Fibroblast of upper back skin (primary cell): ENCODE results near the gene WNK1.
"Not testable (repeated sequence)": the region's sequence is repeated elsewhere in the genome, so short reads cannot be mapped to it uniquely, and the experiment has no call there.

Source experiments
- DNase-seq: peaks from one replicate; pipeline ENCODE4 v3.0.0-alpha.2; 2013

WNK1 gene

GRCh38 chr12:916240-916639, 163.9 kb downstream of the WNK1 start:
- no peak for DNase-seq

GRCh38 chr12:916712-917445, 164.5 kb downstream of the WNK1 start:
- no peak for DNase-seq

GRCh38 chr12:920676-921075, 168.3 kb downstream of the WNK1 start:
- no peak for DNase-seq

- DNase-seq, result no peak
Observed at GRCh38 chr12:922285-922684, 169.9 kb downstream of the WNK1 start.

- no peak for DNase-seq
Observed at GRCh38 chr12:926641-927040, 174.3 kb downstream of the WNK1 start.

- DNase-seq, result no peak
Observed at GRCh38 chr12:931060-931459, 178.7 kb downstream of the WNK1 start.

- no peak for DNase-seq
Observed at GRCh38 chr12:931591-931990, 179.2 kb downstream of the WNK1 start.

GRCh38 chr12:935891-936290, 183.5 kb downstream of the WNK1 start:
- not testable (repeated sequence) for DNase-seq

- DNase-seq, result no peak
Observed at GRCh38 chr12:936377-937345, 184.3 kb downstream of the WNK1 start.

- DNase-seq, result no peak
Observed at GRCh38 chr12:938810-939209, 186.4 kb downstream of the WNK1 start.

GRCh38 chr12:943051-943450, 190.7 kb downstream of the WNK1 start:
- no peak for DNase-seq

GRCh38 chr12:944211-944610, 191.8 kb downstream of the WNK1 start:
- no peak for DNase-seq

GRCh38 chr12:946212-946611, 193.8 kb downstream of the WNK1 start:
- DNase-seq, result no peak

GRCh38 chr12:946631-947030, 194.3 kb downstream of the WNK1 start:
- DNase-seq, result no peak

- no peak for DNase-seq
Observed at GRCh38 chr12:948238-948637, 195.9 kb downstream of the WNK1 start.

GRCh38 chr12:949453-950191, 197.2 kb downstream of the WNK1 start, which contains the start of gene RAD52:
Gene RAD52, minus strand, starts transcription at chr12:949694. Its CDS starts 16,636 bp downstream, at chr12:933058.
- DNase-seq, result peak; percentile 99

- DNase-seq, result no peak
Observed at GRCh38 chr12:951176-951575, 198.8 kb downstream of the WNK1 start.

GRCh38 chr12:953776-954175, 201.4 kb downstream of the WNK1 start:
- DNase-seq, result peak; percentile 68

GRCh38 chr12:954741-955140, 202.4 kb downstream of the WNK1 start:
- peak; percentile 32 for DNase-seq

GRCh38 chr12:955939-956338, 203.6 kb downstream of the WNK1 start:
- DNase-seq, result no peak

- peak; percentile 16 for DNase-seq
Observed at GRCh38 chr12:958588-959123, 206.3 kb downstream of the WNK1 start.
